GM18517 (cell line): ENCODE data around the gene ZNF341.

Source experiments
- ATAC-seq: cut with Tn5 transposase; IDR thresholded peaks from one replicate; pipeline ENCODE4 v1.9.1; 2021; ENCODE audit warnings: mild to moderate bottlenecking, moderate library complexity; ENCODE audit not compliant: unreplicated experiment

The ZNF341 gene

GRCh38 chr20:33821270-33821836 is 89.6 kb downstream of the ZNF341 start:
- no peak for ATAC-seq

GRCh38 chr20:33822423-33822822 is 90.6 kb downstream of the ZNF341 start:
- no peak for ATAC-seq

GRCh38 chr20:33822991-33823390 is 91.2 kb downstream of the ZNF341 start:
- no peak for ATAC-seq

- no peak for ATAC-seq
These were observed 93.1 kb downstream of the ZNF341 start for GRCh38 chr20:33824852-33825251.

GRCh38 chr20:33825340-33826269 is 93.8 kb downstream of the ZNF341 start:
- ATAC-seq, result no peak

GRCh38 chr20:33826270-33826897 is 94.6 kb downstream of the ZNF341 start:
- no peak for ATAC-seq

GRCh38 chr20:33827109-33827508 is 95.3 kb downstream of the ZNF341 start:
- no peak for ATAC-seq

- no peak for ATAC-seq
These were observed 96.0 kb downstream of the ZNF341 start for GRCh38 chr20:33827634-33828325.

- no peak for ATAC-seq
These were observed 96.6 kb downstream of the ZNF341 start for GRCh38 chr20:33828326-33828844.

GRCh38 chr20:33828967-33829560 is 97.3 kb downstream of the ZNF341 start:
- no peak for ATAC-seq

GRCh38 chr20:33829636-33830035 is 97.8 kb downstream of the ZNF341 start:
- no peak for ATAC-seq

GRCh38 chr20:33830371-33830770 is 98.6 kb downstream of the ZNF341 start:
- no peak for ATAC-seq

- ATAC-seq, result no peak
These were observed 100.5 kb downstream of the ZNF341 start for GRCh38 chr20:33832103-33832804.

GRCh38 chr20:33833333-33833732 is 101.5 kb downstream of the ZNF341 start:
- ATAC-seq, result no peak

GRCh38 chr20:33835615-33836172 is 103.9 kb downstream of the ZNF341 start:
- ATAC-seq, result no peak

- ATAC-seq, result no peak
These were observed 104.5 kb downstream of the ZNF341 start for GRCh38 chr20:33836277-33836676.

GRCh38 chr20:33837096-33837830 is 105.5 kb downstream of the ZNF341 start:
- no peak for ATAC-seq

- ATAC-seq, result no peak
These were observed 106.5 kb downstream of the ZNF341 start for GRCh38 chr20:33838035-33838864.
